MV-4-11 (cell line): ENCODE data around the gene NEK10.

Experiments used
- DNase-seq: peaks from one replicate; lab custom pipeline; 2025; lab: John Stamatoyannopoulos, UW

NEK10 gene

DNA sequence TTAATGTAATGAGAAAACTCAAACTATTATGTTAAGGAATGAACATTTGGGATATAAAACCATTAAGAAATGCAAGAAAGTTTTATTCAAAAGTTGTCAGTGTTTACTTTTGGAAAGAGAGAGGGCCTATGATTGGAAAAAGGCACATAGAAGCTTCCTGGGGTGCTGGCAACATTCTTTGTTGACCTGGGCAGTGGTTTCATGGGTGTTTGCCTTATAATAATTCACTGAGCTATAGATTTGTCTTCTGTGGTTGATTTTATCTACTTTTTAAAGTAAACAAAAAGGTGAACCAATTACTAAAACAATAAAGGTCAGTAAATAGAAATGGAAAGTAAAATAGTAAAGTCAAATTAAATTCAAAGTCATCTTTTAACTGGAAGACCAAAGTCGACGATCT lies 308.8 kb downstream of the NEK10 start:
- no peak for DNase-seq
